HG03342 (cell line): ENCODE measurements around the gene RPS6KB2.
A peak's percentile ranks its signal among the peaks of the same experiment; 100 is the strongest.
"Not testable (repeated sequence)": the region's sequence is repeated elsewhere in the genome, so short reads cannot be mapped to it uniquely, and the experiment has no call there.

Experiments used
- ATAC-seq: cut with Tn5 transposase; IDR thresholded peaks from one replicate; pipeline ENCODE4 v1.9.1; 2021; ENCODE audit warnings: mild to moderate bottlenecking, moderate library complexity; ENCODE audit not compliant: unreplicated experiment

The RPS6KB2 gene

DNA sequence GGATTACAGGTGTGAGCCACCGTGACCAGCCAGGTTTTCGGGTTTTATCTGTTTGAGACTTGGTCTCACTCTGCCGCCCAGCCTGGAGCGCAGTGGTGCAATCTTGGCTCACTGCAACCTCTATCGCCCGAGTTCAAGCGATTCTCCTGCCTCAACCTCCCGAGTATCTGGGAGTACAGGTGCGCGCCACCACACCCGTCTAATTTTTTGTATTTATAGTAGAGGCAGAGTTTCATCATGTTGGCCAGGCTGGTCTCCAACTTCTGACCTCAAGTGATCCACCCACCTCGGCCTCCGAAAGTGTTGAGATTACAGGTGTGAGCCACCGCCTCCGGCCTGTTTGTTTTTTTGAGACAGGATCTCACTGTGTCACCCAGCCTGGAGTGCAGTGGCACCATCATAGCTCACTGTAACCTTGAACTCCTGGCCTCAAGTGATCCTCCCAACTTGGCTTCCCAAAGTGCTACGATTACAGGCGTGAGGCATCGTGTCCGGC is 882 bp upstream of the RPS6KB2 start:
- not testable (repeated sequence) for ATAC-seq

DNA sequence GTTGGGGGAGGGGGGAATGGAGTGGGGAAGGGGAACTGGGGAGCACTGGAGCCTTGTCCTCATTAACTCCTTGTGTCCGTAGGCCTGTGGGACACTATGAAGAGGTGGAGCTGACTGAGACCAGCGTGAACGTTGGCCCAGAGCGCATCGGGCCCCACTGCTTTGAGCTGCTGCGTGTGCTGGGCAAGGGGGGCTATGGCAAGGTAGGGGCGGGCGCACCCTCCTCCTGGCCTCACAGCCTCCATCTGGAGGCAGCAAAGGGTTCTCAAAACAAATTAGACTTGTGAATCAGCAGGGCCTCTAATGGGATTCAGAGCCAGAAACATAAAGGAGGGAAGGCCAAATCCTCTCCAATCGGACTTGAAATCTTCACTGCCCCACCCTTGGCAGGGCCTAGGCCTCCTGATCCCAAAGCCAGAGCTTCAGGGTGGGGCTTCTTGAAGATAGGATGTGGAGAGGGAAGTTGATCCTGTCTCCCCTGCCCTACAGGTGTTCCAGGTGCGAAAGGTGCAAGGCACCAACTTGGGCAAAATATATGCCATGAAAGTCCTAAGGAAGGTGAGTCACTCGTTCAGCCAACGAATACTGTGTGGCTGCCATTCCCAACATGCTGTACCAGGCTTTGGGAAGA is 859 bp downstream of the RPS6KB2 start:
- ATAC-seq, result no peak

DNA sequence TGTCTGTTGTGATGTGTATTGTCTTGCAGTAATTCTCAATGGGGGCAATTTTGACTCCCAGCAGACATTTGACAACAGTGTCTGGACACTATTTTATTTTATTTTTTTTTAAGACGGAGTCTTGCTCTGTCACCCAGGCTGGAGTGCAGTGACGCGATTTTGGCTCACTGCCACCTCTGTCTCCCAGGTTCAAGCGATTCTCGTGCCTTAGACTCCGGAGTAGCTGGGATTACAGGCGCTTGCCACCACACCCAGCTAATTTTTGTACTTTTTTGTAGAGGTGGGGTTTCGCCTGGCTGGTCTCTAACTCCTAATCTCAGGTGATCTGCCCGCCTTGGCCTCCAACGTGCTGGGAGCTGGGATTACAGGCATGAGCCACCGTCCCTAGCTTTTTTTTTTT is 1.4 kb downstream of the RPS6KB2 start:
- ATAC-seq, result no peak

DNA sequence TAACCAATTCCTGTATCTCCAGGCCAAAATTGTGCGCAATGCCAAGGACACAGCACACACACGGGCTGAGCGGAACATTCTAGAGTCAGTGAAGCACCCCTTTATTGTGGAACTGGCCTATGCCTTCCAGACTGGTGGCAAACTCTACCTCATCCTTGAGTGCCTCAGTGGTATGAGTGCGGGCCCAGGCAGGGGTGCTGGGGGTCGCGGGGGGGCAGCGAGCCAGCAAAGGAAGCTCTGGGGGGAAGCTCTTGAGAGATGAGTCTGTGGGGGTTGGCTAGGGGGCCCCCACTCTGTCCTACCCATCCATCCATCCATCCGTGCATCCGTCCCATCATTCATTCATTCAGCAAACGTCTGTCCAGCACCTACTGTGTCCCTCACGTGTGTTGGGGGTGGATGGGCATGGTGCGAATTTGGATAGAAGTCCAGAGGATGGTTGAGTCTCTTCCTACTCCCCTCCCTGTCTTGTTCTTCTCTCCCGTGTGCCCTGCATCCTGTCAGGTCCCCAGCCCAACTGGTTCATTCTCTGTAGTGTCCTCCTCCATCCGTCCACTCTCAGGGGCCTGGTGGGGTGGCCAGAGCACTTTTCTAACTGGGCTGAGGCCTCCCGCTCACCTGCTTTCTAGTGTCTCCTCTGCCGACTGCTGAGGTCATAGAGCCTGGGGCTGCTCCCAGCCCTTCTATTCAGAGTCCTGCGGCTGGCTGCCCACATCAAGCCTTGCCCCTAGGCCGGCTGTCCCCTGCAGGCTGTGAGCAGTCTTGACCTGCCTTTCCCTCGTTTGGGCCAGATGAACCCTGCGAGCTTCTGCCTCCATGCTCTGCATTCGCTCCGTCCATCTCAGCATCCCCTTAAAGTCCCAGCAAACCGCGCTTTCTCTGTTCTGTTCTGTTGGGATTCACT is 3.3 kb downstream of the RPS6KB2 start:
- ATAC-seq, result no peak

DNA sequence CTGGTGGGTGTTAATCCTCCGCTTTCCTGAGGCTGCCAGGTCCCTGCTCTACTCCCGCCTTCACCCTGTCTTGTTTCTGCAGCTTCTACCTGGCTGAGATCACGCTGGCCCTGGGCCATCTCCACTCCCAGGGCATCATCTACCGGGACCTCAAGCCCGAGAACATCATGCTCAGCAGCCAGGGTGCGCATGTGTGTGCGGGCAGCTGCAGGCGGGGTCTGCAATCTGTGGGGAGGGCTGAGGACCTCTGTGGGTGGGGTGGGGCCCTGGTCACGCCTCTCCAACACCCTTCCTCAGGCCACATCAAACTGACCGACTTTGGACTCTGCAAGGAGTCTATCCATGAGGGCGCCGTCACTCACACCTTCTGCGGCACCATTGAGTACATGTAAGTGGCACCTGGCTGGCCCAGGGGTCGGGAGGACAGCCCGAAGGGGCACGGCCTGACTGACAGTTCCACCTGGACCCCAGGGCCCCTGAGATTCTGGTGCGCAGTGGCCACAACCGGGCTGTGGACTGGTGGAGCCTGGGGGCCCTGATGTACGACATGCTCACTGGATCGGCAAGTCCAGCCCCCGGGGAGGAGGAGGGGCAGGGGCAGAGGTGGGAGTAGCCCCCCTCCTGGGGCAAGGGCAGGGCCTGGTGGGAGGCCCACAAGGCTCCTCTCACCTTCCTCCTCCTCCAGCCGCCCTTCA is 4.5 kb downstream of the RPS6KB2 start:
- ATAC-seq, result no peak

DNA sequence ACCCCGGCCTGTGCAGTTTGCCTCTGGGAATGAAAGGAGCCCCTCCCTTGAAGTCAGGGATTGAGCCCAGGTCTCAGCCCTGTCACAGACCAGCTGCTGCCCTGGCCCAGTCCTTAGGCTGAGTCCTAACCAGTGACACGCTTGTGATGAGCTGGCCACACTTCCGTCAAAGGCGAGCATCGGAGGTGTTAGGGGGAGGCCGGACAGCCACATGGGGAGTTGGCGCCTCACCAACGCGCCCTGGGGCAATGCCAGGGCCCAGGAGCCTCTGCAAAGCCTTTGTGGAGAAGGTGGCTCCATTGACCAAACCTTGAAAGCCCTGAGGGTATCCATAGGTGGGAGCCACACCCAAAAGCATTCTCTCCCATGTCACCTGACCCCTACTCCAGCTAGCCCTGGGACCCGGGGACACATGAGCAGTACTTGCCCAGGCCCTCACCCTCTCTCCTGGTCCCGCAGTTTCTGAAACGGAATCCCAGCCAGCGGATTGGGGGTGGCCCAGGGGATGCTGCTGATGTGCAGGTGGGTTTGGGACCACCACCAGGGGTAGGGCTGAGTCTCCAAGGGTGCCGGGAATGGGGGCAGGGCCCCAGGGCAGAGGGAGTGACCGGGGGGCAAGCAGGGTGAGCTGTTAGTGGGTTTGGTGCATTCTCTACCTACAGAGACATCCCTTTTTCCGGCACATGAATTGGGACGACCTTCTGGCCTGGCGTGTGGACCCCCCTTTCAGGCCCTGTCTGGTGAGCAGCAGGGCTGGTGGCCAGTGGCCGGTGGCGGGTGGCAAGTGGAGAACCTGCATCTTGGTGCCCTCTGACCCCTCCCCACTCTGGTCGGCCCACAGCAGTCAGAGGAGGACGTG is 5.5 kb downstream of the RPS6KB2 start:
- ATAC-seq, result no peak

DNA sequence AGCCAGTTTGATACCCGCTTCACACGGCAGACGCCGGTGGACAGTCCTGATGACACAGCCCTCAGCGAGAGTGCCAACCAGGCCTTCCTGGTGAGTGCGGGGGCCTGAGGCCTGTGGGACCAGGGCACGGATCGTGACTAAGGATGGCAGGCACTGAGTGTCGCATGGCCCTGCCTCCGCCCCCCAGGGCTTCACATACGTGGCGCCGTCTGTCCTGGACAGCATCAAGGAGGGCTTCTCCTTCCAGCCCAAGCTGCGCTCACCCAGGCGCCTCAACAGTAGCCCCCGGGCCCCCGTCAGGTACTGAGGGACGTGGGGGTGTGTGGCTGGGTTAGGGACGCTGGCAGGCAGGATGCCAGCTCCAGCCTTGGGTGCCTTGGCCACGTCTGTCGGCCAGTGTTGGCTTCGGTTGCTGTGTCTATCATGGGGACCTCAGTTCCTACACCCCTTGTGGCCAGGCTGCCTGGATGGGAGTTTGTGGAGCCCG is 6.1 kb downstream of the RPS6KB2 start:
- ATAC-seq, result no peak

DNA sequence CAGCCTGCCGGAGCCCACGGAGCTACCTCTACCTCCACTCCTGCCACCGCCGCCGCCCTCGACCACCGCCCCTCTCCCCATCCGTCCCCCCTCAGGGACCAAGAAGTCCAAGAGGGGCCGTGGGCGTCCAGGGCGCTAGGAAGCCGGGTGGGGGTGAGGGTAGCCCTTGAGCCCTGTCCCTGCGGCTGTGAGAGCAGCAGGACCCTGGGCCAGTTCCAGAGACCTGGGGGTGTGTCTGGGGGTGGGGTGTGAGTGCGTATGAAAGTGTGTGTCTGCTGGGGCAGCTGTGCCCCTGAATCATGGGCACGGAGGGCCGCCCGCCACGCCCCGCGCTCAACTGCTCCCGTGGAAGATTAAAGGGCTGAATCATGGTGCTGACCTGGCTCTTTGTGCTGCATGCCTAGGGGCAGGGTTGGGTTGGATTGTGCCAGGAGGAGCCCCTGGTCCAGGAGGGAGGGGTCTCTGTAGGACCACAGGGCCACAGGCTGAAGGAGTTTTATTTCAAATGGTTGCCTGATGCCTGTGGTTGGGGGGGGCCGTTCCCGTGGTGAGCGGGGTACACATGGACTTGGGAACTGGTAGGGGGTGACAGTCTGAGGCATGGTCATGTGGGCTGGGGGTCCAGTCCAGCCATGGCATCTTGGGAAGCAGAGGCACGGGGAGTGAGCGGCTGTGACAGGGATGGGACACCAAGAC is 6.9 kb downstream of the RPS6KB2 start:
- no peak for ATAC-seq

DNA sequence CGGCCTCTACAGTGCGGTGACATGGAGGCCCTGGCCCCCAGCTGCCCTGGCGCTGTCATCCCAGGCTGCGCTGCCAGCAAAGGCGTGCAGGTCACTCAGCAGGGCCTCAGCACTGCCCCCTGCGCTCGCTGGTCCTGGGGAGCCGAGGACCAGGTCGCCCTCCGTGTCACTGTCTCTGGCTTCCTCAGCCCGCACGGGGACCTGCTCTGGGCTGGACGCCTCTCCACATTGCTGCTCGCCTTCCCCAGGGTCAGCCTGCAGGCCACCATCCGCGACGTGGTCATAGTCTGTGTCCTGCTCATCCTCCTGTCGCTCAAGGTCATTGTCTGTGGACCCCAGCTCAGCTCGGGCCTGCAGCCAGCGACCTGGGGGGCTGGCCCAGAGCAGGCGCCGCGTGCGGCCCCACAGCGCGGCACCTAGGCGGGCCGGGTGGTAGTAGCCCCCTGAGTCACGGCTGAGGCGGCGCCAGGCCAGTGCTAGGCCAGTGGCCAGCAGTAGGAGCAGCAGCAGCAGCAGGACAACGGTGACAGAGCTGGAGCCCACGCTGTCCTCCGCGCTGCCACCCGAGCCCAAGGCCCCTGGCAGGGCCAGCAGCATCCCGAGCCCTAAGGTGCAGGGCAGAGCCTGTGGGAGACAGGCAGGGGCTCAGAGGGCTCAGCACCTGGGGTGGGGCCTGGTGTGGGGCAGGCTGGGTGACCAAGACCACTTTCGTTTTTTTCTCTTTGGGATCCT is 7.6 kb downstream of the RPS6KB2 start:
- no peak for ATAC-seq

DNA sequence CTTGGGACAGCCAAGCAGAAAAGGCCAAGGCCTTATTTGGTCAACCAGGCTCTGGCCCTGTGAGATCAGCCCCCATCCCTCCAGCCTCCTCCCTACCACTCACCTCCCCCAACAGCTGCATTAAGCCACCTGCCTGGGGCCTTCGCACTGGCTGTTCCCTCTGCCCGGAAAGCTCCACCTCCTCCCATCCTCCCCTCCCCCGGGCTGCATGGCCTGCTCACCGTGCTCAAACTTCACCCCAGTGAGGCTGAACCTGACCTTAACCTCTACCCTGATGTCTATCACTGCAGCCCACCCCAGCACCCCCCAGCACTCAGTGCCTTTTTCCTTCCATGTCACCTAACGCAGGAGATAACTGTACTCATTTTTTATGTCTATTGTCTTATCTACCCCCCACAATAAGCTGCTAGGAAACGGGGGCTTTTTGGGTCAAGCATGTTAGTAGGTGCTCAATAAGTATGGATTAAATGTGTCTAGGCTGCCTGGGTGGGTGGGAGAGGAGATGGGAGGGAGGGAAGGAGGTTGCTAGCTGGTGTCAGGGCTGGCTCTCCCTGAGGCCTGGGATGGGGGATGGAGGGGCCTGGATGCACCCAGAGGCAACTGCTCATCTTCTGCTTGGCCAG is 8.3 kb downstream of the RPS6KB2 start:
- ATAC-seq, result peak; percentile 40

DNA sequence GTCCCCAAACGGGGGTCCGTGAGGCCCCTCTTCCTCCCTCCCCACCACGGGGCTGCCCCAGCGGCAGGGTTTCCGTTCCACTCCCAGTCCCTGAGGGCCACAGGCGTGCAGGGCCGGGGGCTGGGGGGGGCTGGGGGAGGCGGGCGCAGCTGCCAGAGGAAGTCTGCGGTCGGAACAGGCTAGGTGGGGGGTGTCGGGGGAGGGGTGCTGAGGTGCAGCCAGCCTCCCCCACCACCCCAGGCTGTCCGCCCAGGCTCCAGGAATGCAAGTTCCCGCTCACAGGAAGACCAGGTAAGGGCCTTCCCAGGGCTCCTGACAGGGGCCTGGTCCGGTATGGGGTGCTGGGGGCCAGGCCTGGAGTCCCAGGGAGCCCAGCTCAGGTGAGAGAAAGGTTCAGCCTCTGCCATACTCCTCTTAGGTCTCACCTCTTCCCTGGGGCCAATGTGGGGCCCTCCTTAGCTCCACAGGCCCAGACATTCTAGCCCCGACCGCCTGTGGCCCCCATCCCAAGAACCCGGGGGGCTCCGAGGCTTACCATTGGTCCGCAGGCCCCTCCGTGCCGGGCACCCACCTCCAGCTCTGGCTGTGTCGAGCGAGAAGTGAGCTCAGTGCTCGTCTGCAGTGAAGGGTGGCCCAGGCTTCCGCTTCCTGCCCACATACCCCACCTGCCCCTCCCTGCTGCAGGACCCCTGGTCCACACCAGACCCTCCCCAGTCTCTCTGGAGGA is 9.0 kb downstream of the RPS6KB2 start, which contains the start of gene PTPRCAP:
Gene PTPRCAP (minus strand): TSS at position 601 of the 727 bp plus-strand sequence. CDS start 63 bp downstream, at position 538.
- ATAC-seq, result no peak

DNA sequence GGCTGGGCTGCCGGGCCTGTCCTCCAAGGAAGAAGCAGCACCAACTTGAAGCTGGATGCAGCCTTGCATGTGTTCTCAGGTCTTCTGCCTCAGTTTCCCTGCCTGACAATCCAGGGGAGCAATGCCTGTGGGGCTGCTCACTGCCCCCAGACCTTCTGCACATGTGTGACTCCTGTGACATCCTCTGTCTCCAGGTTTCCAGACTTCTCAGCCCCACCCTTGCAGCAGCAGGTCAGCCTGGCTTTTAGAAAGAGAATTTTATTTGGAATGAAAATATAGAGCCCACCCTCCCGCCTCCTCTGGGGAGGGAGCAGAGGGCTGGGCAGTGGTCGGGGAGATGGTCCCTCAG is 9.5 kb downstream of the RPS6KB2 start:
- ATAC-seq, result no peak

DNA sequence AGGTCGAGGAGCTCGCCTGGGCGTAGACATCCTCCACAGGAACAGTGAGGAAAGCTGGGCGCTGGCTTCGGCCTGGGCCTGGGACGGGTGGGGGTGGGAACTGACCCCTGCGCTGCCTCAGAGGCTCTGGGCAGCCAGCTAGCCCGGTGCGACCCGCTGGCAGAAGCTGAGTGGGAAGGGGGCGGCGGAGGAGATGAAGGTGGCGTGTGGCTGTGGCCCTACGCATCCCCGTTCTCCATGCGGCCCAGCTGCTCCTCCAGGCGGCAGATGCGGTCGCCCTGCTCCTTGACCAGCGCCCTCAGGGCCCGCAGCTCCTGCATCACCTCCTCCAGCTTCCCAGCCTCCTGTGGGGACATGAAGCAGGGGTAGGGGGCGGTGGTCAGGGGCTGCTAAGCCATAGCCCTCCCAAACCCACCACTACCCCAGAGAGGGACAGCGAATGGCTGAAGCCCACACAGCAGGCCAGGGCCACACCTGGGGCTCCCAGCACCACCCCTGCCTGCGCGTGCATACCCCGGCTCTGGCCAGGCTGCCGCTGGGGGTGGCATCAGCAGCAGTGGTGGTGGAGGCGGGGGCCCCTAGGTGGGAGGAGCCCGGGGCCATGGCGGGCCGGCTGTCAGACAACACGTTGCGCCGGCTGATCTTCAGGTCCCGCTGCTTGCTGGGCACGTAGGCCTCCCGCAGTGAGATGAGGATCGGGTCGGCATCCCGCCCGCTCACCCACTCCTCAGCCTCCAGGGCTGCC is 10.0 kb downstream of the RPS6KB2 start:
- no peak for ATAC-seq

DNA sequence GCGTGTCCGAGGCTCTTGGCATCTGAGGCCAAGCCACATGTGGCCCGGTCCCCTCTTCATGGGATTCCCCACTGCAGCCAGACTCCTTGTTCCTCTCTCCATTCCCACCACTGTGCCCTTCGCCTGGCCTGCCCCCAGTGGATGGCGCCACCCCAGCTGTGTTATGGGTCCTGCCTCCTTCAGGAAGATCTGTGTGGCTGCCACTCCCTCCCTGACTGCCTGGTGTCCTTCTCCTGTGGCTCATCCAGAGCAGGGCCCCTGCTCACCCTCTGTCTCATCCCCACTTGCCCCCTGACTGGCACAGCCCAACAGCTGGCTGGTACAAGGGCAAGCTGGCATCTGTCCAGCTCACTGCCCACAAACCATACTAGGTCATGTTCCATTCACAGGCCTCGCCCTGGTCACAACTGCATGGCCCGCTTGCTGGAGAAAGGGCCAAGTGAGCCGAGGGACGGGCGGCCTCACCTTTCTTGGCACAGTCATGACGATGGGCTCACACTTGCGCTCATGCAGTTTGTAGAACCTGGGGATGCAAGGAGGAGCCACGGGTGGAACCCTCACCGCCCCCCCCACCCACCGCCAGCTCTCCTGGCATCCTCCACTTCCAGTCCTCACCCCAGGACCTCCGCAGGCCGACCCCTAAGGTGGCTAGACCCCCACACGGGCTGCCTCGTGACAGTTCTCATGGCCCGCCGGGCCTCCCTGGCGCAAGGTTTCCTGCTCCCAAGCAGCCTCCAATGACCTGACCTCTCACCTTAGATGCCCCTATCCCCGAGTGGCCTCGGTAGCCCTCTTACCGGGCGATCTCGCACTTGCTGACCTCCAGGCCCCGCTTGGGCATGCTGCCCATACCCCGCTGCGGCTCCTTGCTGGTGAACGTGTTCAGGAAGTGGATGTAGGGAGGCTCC is 11.3 kb downstream of the RPS6KB2 start:
- no peak for ATAC-seq

DNA sequence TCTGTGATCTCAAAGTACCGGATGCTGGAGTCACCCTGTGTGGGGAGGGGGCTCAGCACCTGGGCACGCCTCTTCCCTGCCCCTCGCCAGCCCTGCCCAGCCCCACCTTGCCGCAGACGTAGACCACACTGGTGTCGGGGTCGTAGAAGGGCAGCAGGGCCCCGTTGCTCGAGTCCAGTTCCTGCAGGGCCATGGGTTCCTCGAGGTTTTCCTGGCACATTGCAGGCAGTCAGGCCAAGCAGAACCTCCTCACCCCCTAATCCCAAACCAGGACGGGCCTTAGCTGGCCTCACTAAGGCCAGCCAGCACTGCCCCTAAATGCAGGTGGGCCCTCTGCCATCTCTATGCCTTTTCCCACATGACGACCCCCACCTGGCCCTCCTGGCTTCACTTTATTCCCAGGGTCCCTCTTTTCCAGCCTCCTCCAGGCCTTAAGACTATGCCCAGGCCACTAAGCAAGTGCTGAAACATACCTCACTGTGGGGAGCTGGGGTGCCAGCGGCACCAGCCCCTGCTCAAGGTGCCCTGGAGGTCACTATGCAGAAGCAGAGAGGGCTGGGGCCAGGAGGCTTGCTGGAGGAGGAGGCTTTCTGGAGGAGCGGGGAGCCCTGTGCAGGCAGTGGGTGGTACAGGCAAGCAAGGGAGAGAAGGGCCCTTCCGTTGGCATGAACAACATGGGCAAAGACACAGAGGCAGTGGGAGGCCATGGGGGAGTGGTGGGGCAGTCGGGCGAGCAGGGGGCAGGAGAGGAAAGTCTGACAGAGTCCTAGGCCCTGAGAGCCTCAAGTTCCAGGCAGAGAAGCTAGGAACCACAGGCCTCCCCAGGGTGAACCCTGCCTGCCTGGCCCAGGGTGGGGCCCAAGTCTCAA is 12.2 kb downstream of the RPS6KB2 start:
- no peak for ATAC-seq
